Measurements from ENCODE around the gene CA10. TPM values are rescaled to one million over a fixed set of nuclear protein-coding genes. Genes with fewer than 3 reads are reported as not detected.

Gene CA10
- total and polyA plus RNA-seq, 2 of the 4 experiments (the other 2 are of a cell fraction) = not detected

GRCh38 chr17:52145476-52145875 lies 13.0 kb downstream of the CA10 start:
- Histone ChIP-seq H2AFZ (replicated peaks; ENCODE audit: low read length, poor library complexity) (no peak overlapping the region), H2BK20ac (ENCODE audit: low read depth, low read length) (no peak overlapping the region), H3K4me2 (ENCODE audit: low read depth, low read length) (no peak overlapping the region), H3K9ac (ENCODE audit: low read depth, low read length) (no peak overlapping the region), H3K4me3 (ENCODE audit: insufficient read depth, low read depth, low read length) (no peak overlapping the region), H3K9me1 (ENCODE audit: insufficient read depth, low read length) (no peaks in the 10 kb centered on the region), H3K9me3 (ENCODE audit: control insufficient read depth, insufficient read depth, low read length) (peaks cover 4% of the 10 kb centered on the region), H3K18ac (ENCODE audit: low read depth, low read length) (no peak overlapping the region), H4K20me1 (ENCODE audit: insufficient read depth, low read length) (no peaks in the 10 kb centered on the region), H3K27me3 (ENCODE audit: control insufficient read depth, insufficient read depth, low read length) (no peaks in the 10 kb centered on the region), H2BK5ac (ENCODE audit: low read depth, low read length, poor library complexity, severe bottlenecking) (no peak overlapping the region), H2AK9ac (replicated peaks; ENCODE audit: low read depth, low read length, poor library complexity) (no peak overlapping the region), H2BK120ac (ENCODE audit: low read depth, low read length) (no peak overlapping the region), H3K56ac (ENCODE audit: extremely low read depth, insufficient read depth, low read length) (no peak overlapping the region), H4K91ac (ENCODE audit: insufficient read depth, low read depth, low read length) (no peak overlapping the region), H3K4ac (ENCODE audit: low read depth, low read length) (no peak overlapping the region), H3K4me1 (ENCODE audit: control insufficient read depth, insufficient read depth, low read length) (no peaks in the 10 kb centered on the region), H2AK5ac (ENCODE audit: low read depth, low read length) (no peak overlapping the region), H4K5ac (ENCODE audit: low read depth, low read length) (no peak overlapping the region), H3K14ac (replicated peaks; ENCODE audit: low read depth, low read length) (no peak overlapping the region), H4K8ac (ENCODE audit: low read depth in 2 of 2, low read length in 2 of 2) (no peak overlapping the region), H3K27ac (ENCODE audit: insufficient read depth, low read length) (no peak overlapping the region), H3K23ac (ENCODE audit: low read depth, low read length) (no peak overlapping the region), H3K36me3 (ENCODE audit: control insufficient read depth, insufficient read depth, low read length) (no peaks in the 10 kb centered on the region), H3K79me1 (ENCODE audit: low read depth in 1 of 2, low read length in 2 of 2) (no peaks in the 10 kb centered on the region), H2BK15ac (ENCODE audit: low read depth, low read length) (no peak overlapping the region)
- DNase-seq (no peak), ATAC-seq (ENCODE audit: low read depth) (no peak)
- BruUV-seq (replicated peaks) = no TSS peak
- CTCF ChIA-PET = no interaction called here
- intact Hi-C loops (cut with micrococcal nuclease) (no loop called here), dilution Hi-C loops (cut with HindIII; ENCODE audit: low sequenced_read_pairs, unreplicated experiment) (no loop called here), in situ Hi-C loops (cut with MboI; ENCODE audit: low sequenced_read_pairs) (no loop called here)
- POLR2A ChIA-PET (ENCODE audit: unreplicated experiment) = no interaction called here
- TF ChIP-seq RCOR1 (IDR thresholded peaks at IDR 0.05; ENCODE audit: insufficient replicate concordance, low read length) = no peak
- no peak for TF ChIP-seq MAFK (IDR thresholded peaks at IDR 0.05; ENCODE audit: low read depth, low read length)
- no peak for TF ChIP-seq USF2 (IDR thresholded peaks at IDR 0.05; ENCODE audit: low read depth, low read length)
- no peak for TF ChIP-seq CTCF (conservative IDR thresholded peaks at IDR 0.05; ENCODE audit: low read depth, low read length)
- no peak for TF ChIP-seq MXI1 (IDR thresholded peaks at IDR 0.05; ENCODE audit: borderline replicate concordance, low read depth, low read length)
